GM12801 (cell line): ENCODE measurements around the gene ST3GAL4.

Source experiments
- TF ChIP-seq, protein P1 (sequence below): IDR thresholded peaks from one replicate; pipeline ENCODE4 v1.5.1; 2011; ENCODE audit warnings: control low read depth; ENCODE audit not compliant: insufficient read length; ENCODE audit errors: extremely low read depth

ST3GAL4 gene

DNA sequence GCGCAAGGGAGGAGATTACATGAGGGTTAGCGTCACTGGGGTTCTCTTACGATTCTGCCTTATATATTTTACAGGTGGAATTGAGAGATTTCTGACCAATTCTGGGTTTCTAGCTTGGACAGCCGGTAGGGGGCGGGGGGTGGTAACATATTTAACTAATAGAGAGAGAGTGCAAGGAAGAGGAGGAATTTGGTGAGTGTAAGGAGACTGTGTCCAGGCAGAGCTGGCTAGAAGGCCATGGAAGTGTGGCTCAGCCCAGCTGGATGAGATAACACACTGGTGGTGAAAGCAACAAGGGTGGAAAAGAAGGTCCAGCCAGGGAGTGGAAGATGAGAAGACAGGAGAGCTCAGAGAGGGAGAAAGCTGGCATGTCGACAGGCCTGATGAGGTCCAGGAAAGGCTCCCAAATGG is 56.5 kb downstream of the ST3GAL4 start:
- TF ChIP-seq, protein P1, sequence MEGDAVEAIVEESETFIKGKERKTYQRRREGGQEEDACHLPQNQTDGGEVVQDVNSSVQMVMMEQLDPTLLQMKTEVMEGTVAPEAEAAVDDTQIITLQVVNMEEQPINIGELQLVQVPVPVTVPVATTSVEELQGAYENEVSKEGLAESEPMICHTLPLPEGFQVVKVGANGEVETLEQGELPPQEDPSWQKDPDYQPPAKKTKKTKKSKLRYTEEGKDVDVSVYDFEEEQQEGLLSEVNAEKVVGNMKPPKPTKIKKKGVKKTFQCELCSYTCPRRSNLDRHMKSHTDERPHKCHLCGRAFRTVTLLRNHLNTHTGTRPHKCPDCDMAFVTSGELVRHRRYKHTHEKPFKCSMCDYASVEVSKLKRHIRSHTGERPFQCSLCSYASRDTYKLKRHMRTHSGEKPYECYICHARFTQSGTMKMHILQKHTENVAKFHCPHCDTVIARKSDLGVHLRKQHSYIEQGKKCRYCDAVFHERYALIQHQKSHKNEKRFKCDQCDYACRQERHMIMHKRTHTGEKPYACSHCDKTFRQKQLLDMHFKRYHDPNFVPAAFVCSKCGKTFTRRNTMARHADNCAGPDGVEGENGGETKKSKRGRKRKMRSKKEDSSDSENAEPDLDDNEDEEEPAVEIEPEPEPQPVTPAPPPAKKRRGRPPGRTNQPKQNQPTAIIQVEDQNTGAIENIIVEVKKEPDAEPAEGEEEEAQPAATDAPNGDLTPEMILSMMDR, result no peak

DNA sequence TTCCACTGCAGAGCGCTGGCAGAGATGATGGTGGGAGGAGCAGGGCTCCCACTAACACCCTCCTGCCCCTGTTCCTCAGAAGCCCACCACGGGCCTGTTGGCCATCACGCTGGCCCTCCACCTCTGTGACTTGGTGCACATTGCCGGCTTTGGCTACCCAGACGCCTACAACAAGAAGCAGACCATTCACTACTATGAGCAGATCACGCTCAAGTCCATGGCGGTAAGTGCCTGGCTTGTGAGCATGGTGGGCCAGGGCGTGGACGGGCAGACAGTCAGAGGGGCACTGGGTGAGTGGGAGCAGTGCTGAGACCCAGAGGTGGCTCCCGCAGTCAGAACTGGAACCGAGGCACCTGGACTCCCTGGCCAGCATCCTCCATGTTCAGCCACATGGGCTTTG is 57.9 kb downstream of the ST3GAL4 start:
- TF ChIP-seq, protein P1, result no peak

DNA sequence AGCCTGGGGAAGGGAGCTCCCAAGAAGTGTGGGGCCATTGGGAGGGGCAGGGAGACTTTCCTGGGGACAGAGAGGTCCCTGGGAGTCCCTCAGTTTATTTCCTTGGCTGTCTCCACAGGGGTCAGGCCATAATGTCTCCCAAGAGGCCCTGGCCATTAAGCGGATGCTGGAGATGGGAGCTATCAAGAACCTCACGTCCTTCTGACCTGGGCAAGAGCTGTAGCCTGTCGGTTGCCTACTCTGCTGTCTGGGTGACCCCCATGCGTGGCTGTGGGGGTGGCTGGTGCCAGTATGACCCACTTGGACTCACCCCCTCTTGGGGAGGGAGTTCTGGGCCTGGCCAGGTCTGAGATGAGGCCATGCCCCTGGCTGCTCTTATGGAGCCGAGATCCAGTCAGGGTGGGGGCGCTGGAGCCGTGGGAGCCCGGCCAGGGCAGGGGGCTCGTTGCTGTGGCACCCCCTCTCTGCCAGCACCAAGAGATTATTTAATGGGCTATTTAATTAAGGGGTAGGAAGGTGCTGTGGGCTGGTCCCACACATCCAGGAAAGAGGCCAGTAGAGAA is 58.4 kb downstream of the ST3GAL4 start:
- TF ChIP-seq, protein P1, result no peak

DNA sequence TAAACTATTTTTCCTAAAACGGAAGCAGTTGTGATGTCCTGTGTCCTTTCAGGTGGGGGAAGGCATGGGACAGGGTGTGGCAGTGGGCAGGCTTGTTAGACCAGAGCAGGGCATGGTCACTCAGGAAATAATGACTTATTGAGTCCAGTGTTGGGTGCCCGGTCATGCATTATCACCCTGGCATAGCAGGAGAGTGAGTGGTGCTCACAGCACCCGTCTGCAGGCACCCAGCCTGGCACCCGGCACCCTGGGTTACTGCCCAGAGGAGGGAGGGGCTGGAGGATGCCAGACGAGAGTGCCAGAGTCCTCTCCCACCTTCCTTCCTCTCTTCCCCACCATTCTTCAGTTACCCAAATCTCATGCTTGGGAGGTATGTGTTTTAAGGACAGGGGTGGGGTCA is 59.1 kb downstream of the ST3GAL4 start:
- TF ChIP-seq, protein P1, result no peak

DNA sequence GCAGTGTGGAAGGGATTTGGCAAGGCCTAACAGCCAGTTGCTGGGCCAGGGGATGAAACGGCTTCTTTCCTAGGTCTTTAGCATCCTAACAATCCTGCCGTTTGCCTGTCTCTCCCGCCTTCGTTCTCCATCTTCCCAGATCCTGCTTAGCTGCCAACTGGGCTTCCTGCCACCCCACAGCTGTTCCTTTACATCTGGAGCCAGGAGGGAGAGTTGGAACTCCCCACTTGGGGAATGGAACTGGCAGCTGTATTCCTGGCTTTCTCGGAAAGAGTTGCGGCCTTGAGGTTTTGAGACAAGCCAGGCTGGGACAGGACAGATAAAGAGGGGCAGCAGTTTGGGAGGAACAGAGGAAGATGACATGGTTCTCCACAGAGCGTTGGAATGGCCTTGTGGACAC is 59.6 kb downstream of the ST3GAL4 start:
- TF ChIP-seq, protein P1, result no peak

DNA sequence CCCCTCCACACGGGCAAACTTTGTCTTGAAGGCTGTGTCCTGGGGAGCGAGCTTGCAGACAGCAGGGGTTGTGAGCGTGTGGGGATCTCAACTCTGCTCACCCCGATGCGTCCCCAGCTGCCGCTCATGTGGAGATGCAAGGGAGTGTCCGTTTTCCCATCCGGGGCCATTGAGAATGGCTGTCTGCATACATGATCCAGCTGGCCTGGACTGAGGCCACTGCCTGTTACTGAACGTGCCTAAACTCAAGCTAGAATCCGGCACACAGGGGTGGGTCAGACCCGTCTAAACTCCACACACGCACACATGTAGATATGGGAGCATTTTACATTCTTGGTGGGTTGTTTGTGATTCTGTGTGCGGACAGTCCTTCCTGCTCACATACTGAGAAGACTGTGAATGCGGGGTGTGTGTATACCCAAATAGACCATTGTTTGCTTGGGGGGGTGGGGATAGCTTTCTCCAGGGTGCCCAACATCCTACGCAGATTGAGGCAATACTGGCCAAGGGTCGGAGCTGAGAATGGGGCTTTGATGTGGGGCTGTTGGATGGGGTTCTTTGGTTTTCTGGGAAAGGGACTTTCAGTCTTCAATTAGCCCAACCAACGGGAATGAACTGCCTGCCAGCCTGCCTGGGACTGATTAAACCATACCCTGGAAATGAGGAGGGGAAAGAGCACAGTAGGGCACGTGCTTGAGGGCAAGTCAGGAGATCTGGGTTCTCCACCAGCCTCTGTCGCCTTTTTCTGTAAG is 60.4 kb downstream of the ST3GAL4 start:
- TF ChIP-seq, protein P1, result no peak

DNA sequence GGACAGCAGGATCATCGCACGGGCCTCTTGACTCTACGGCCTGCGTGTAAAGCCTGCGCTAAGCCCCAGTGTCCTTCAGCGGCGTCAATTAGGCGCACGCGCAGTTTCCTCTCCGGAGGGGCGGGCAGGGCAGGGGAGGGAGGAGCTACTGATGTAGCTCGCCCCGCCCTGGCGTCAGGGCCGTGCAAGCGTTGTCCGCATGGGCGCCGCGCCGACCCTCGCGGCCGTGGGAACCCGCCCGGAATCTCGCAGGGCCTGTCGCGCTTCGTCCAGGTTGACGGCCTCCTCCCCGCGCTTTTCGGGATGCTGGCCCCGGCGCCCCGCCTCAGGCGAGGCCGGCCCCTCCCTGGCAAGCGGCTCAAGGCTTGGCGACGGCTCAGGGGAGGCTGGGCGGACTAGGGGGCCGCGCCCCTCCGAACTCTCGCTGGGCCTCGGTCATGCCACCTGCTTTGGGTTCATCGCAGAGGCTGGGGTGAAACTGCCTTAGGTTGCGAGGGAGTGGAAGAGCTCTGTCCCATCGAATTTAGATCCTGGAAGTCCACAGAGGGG is 61.1 kb downstream of the ST3GAL4 start:
- TF ChIP-seq, protein P1, result no peak
